GM12878 (cell line): ENCODE results near the gene FOXA1. TPM values are rescaled to one million over a fixed set of nuclear protein-coding genes. Genes with fewer than 3 reads are reported as not detected.

ENCODE experiments used
- ATAC-seq: fragments of 200-7000 bp; cut with Tn5 transposase; 3 replicates; pipeline ENCODE4 v1.9.1; 2020; ENCODE audit warnings: mild to moderate bottlenecking, moderate library complexity
- BruUV-seq: library from RNA; stranded (reverse); fragments of 400-500 nt; replicated peaks from 2 replicates; lab custom pipeline; 2021; lab: Mats Ljungman, UMichigan
- CTCF ChIA-PET: fragments of 300-600 bp; sonication (Branson Sonifier 250); formaldehyde crosslinking; extraction: SDS; loops from one replicate; lab custom pipeline; 2021; ENCODE audit warnings: inconsistent platforms; lab: Yijun Ruan, JAX
- POLR2A ChIA-PET: fragments of 350-600 bp; formaldehyde crosslinking; extraction: SDS; loops from one replicate; lab custom pipeline; 2021; ENCODE audit warnings: inconsistent platforms; lab: Charles Lee
- RAD21 ChIA-PET: fragments of 300-600 bp; sonication (Branson Sonifier 250); formaldehyde crosslinking; loops from one replicate; lab custom pipeline; 2023; ENCODE audit warnings: antibody characterized with exemption; ENCODE audit not compliant: unreplicated experiment; lab: Charles Lee
- SMC1A ChIA-PET: fragments of 300-600 bp; sonication (Branson Sonifier 250); formaldehyde crosslinking; loops from one replicate; lab custom pipeline; 2023; ENCODE audit not compliant: unreplicated experiment, uncharacterized antibody; lab: Charles Lee
- DNase-seq: peaks from one replicate; pipeline ENCODE4 v3.0.0-alpha.2; 2011; ENCODE audit warnings: low read depth, low spot score
- FAIRE-seq: peaks from 3 replicates; lab custom pipeline; 2011; peaks lifted over from hg19 to GRCh38; lab: Jason Lieb, UNC
- H2AFZ ChIP-seq: 2 replicates; pipeline ENCODE4 v1.6.0; 2011; ENCODE audit warnings: low read depth, low read length, control low read depth; ENCODE audit not compliant: control insufficient read depth
- H3K27ac ChIP-seq: 2 replicates; pipeline ENCODE4 v1.5.1; 2011; ENCODE audit warnings: control low read depth; ENCODE audit not compliant: control insufficient read depth, insufficient read depth
- H3K27me3 ChIP-seq, 2 experiments: replicated peaks in 1 of 2; 2 replicates each; pipeline versions ENCODE4 v1.6.0 to v1.6.1; 2011; ENCODE audit warnings: low read length in 1 of 2; ENCODE audit not compliant: control insufficient read depth in 2 of 2, insufficient read depth in 2 of 2
- H3K36me3 ChIP-seq, 2 experiments: 2 replicates each; pipeline ENCODE4 v1.5.1; 2011; ENCODE audit warnings: low read length in 1 of 2; ENCODE audit not compliant: control insufficient read depth in 2 of 2, insufficient read depth in 2 of 2
- H3K4me1 ChIP-seq: 2 replicates; pipeline ENCODE4 v1.6.1; 2011; ENCODE audit warnings: mild to moderate bottlenecking, low read length, moderate library complexity, mixed read lengths; ENCODE audit not compliant: control insufficient read depth, insufficient read depth
- H3K4me2 ChIP-seq: 2 replicates; pipeline ENCODE4 v1.6.0; 2011; ENCODE audit warnings: control low read depth; ENCODE audit not compliant: control insufficient read depth, insufficient read depth
- H3K4me3 ChIP-seq: fragments of 200-600 bp; sonication (generic); 2 replicates; pipeline ENCODE4 v1.5.1; 2016
- H3K79me2 ChIP-seq: 2 replicates; pipeline ENCODE4 v1.6.0; 2011; ENCODE audit warnings: low read length; ENCODE audit not compliant: control insufficient read depth, insufficient read depth
- H3K9ac ChIP-seq: 2 replicates; pipeline ENCODE4 v1.8.0; 2011; ENCODE audit warnings: low read length, control low read depth, mixed read lengths; ENCODE audit not compliant: control insufficient read depth, insufficient read depth
- H3K9me3 ChIP-seq: replicated peaks from 3 replicates; pipeline ENCODE4 v1.5.1; 2011; ENCODE audit warnings: mild to moderate bottlenecking, low read length; ENCODE audit not compliant: control insufficient read depth, insufficient read depth
- H4K20me1 ChIP-seq: 2 replicates; pipeline ENCODE4 v1.6.0; 2011; ENCODE audit not compliant: control insufficient read depth, insufficient read depth
- BCL11A ChIP-seq: IDR thresholded peaks from 2 replicates; pipeline ENCODE4 v1.6.1; 2011; ENCODE audit warnings: low read depth, low read length
- NR2C1 ChIP-seq: fragments of 450-650 bp; IDR thresholded peaks from 2 replicates; pipeline ENCODE4 v1.6.1; 2017; ENCODE audit warnings: antibody characterized with exemption, mild to moderate bottlenecking, moderate library complexity
- SMARCA5 ChIP-seq: fragments of 450-650 bp; IDR thresholded peaks from 2 replicates; pipeline ENCODE4 v1.6.1; 2017; ENCODE audit warnings: mild to moderate bottlenecking
- SREBF1 ChIP-seq: IDR thresholded peaks from 2 replicates; pipeline ENCODE4 v1.6.1; 2012; ENCODE audit warnings: mild to moderate bottlenecking, low read length
- TCF12 ChIP-seq: IDR thresholded peaks from 2 replicates; pipeline ENCODE4 v1.6.1; 2011; ENCODE audit warnings: low read depth, mild to moderate bottlenecking, low read length
- ZNF622 ChIP-seq: fragments of 450-650 bp; IDR thresholded peaks from 2 replicates; pipeline ENCODE4 v1.6.1; 2017; ENCODE audit warnings: mild to moderate bottlenecking, inconsistent platforms
- WGBS: methylation state at CpG from one replicate; pipeline ENCODE4 v1.1.6; 2016; ENCODE audit warnings: low lambda C conversion rate; ENCODE audit not compliant: insufficient replicate concordance, insufficient coverage; ENCODE audit errors: missing lambda C conversion rate; 5-methylcytosine and 5-hydroxymethylcytosine counted together
- in situ Hi-C: fragments of 300-500 bp; cut with MboI; formaldehyde crosslinking; loops from 9 replicates; pipeline ENCODE4 v1.14.3; 2018; ENCODE audit warnings: mixed read lengths
- intact Hi-C: fragments of 100-400 bp; cut with micrococcal nuclease; formaldehyde crosslinking; loops from one replicate; pipeline ENCODE4 v1.14.2; 2022; ENCODE audit not compliant: unreplicated experiment
- polyA plus RNA-seq, 11 experiments: library from polyadenylated mRNA; depleted of rRNA in 4 of 11; unstranded in 6 of 11; stranded (reverse) in 5 of 11; fragments of >200 nt; fragmentation: Nextera tagmentation in 4 of 11; fragmentation: Illumina TruSeq in 1 of 11; extraction: Ambion mirVana in 4 of 11; extraction: Trizol in 1 of 11; gene quantifications; 1 replicate in 1 of 11; 2 replicates in 10 of 11; pipeline versions ENCODE4 v1.2.1 to v1.2.3, GENCODE V29; 2011 to 2016; ENCODE audit warnings: inconsistent platforms in 2 of 11, missing spikeins in 2 of 11, low read depth in 1 of 11
- total RNA-seq, 4 experiments: library from RNA; depleted of rRNA in 3 of 4; stranded (reverse); fragments of >200 nt in 3 of 4; fragmentation: Illumina TruSeq in 1 of 4; extraction: Trizol in 1 of 4; gene quantifications; 2 replicates each; pipeline versions ENCODE4 v1.2.1 to v1.2.3, GENCODE V29; 2013 to 2021

Gene FOXA1
- total and polyA plus RNA-seq, 10 of the 15 experiments (the other 5 are each of a cell fraction or from before 2014, with no cell fraction given) = 0.03 to 0.18 (median 0.06) TPM; not detected in 7

DNA sequence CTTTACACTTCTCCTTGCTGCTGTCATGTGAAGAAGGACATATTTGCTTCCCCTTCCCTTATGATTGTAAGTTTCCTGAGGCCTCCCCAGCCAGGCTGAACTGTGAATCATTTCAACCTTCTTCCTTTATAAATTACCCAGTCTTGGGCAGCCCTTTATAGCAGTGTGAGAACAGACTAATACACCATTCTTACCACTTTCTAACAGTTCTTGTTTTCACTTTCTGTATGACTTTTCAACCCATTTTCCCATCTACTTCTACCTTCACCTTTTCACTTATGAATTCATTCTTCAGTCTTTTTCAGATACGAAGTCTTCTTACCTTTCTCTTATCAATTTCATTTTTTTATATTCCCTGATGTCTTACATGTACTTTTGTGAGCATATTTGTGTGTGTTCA, 55.1 kb downstream of the FOXA1 start:
- Histone ChIP-seq H3K9me3 (no peaks in the 10 kb centered on the region), H3K79me2 (no peaks in the 10 kb centered on the region), H3K9ac (no peak overlapping the region), H3K36me3 (no peaks in the 10 kb centered on the region), H3K4me3 (no peak overlapping the region), H2AFZ (no peak overlapping the region), H3K27ac (no peak overlapping the region), H3K4me1 (no peaks in the 10 kb centered on the region), H3K27me3 (no peaks in the 10 kb centered on the region), H4K20me1 (no peaks in the 10 kb centered on the region), H3K4me2 (no peak overlapping the region)
- no TSS peak for BruUV-seq
- ChIA-PET POLR2A (no interaction called here), CTCF (no interaction called here), SMC1A (no interaction called here), RAD21 (no interaction called here)
- TF ChIP-seq NR2C1 (no peak), SREBF1 (no peak), SMARCA5 (no peak), BCL11A (no peak), ZNF622 (no peak), TCF12 (no peak)
- in situ Hi-C loops = no loop called here
- intact Hi-C loops = no loop called here
- no peak for DNase-seq
- 11% methylated on average over 1 of the region's 1 CpG for WGBS
- ATAC-seq = no peak
- no peak for FAIRE-seq

Other genes starting within 250 kb of the FOXA1 start
- not detected in 2 replicates for gene TTC6, start 380 bp upstream of the FOXA1 start, total RNA-seq (2014; rRNA removed)
- gene TTC6, start 380 bp upstream of the FOXA1 start, total RNA-seq (2014; rRNA removed; fragmentation: Illumina TruSeq; extraction: Trizol) = not detected in 2 replicates
- gene TTC6, start 380 bp upstream of the FOXA1 start, total RNA-seq (2021) = not detected in 2 replicates
- gene TTC6, start 380 bp upstream of the FOXA1 start, polyA plus RNA-seq (2011; rRNA removed) = not detected in 2 replicates
- not detected in 2 replicates for gene TTC6, start 380 bp upstream of the FOXA1 start, polyA plus RNA-seq (2014; fragmentation: Illumina TruSeq; extraction: Trizol)
- not detected for gene TTC6, start 380 bp upstream of the FOXA1 start, polyA plus RNA-seq (2014; fragmentation: Nextera tagmentation; extraction: Ambion mirVana)
- gene TTC6, start 380 bp upstream of the FOXA1 start, polyA plus RNA-seq (2014; rRNA removed) = not detected in 2 replicates
- gene TTC6, start 380 bp upstream of the FOXA1 start, polyA plus RNA-seq (2016; fragmentation: Nextera tagmentation; extraction: Ambion mirVana) = not detected